IgD-negative memory B cell (primary cell): ENCODE results near the gene XXYLT1. TPM values are rescaled to one million over a fixed set of nuclear protein-coding genes. Genes with fewer than 3 reads are reported as not detected.

Source experiments
- H3K27ac Mint-ChIP-seq, 3 donors: one replicate each; pipeline ENCODE4 v1.8.0; 2020 to 2022; ENCODE audit warnings: mild to moderate bottlenecking in 3 of 3, mixed read lengths in 3 of 3, moderate library complexity in 1 of 3
- H3K27me3 Mint-ChIP-seq: one replicate; pipeline ENCODE4 v1.8.0; 2021; ENCODE audit warnings: mixed read lengths
- H3K36me3 Mint-ChIP-seq: one replicate; pipeline ENCODE4 v1.8.0; 2020; ENCODE audit warnings: mild to moderate bottlenecking, mixed read lengths
- H3K4me1 Mint-ChIP-seq, 3 donors: one replicate each; pipeline ENCODE4 v1.8.0; 2020 to 2022; ENCODE audit warnings: mixed read lengths in 3 of 3, mild to moderate bottlenecking in 1 of 3
- H3K4me3 Mint-ChIP-seq, 4 donors: one replicate each; pipeline ENCODE4 v1.8.0; 2020 to 2022; ENCODE audit warnings: mild to moderate bottlenecking in 4 of 4, mixed read lengths in 4 of 4, moderate library complexity in 3 of 4
- H3K9me3 Mint-ChIP-seq, 3 donors: one replicate each; pipeline ENCODE4 v1.8.0; 2020 to 2021; ENCODE audit warnings: mixed read lengths in 3 of 3, mild to moderate bottlenecking in 1 of 3
- polyA plus RNA-seq: library from polyadenylated mRNA; unstranded; fragments of 300-500 nt; fragmentation: Illumina TruSeq; gene quantifications from one replicate; pipeline ENCODE4 v1.2.3, GENCODE V29; 2021

XXYLT1 gene
- polyA plus RNA-seq, 1 donor from 2014 or later, result 5.2 TPM

GRCh38 chr3:195151402-195151801, 119.6 kb downstream of the XXYLT1 start:
- Mint-ChIP-seq H3K27ac (no peak overlapping the region), H3K27me3 (no peaks in the 10 kb centered on the region), H3K36me3 (no peaks in the 10 kb centered on the region), H3K9me3 (no peaks in the 10 kb centered on the region), H3K4me1 (peaks cover 59 to 70% (median 68%) of the 10 kb centered on the region in 3 donors), H3K4me3 (no peak overlapping the region)

GRCh38 chr3:195150181-195151118, 120.5 kb downstream of the XXYLT1 start:
- Mint-ChIP-seq H3K4me1 (peaks cover 59 to 70% (median 61%) of the 10 kb centered on the region in 3 donors), H3K27ac (peak overlapping the region; percentile 33 to 97 (median 41)), H3K4me3 (peak overlapping the region; percentile 58 to 92 (median 80)), H3K9me3 (no peaks in the 10 kb centered on the region), H3K36me3 (no peaks in the 10 kb centered on the region), H3K27me3 (no peaks in the 10 kb centered on the region)

- peak overlapping the region in 2 of 3 donors; percentile 33 to 97 for H3K27ac Mint-ChIP-seq
- peaks cover 55 to 67% (median 59%) of the 10 kb centered on the region in 3 donors for H3K4me1 Mint-ChIP-seq
- no peaks in the 10 kb centered on the region for H3K36me3 Mint-ChIP-seq
- H3K9me3 Mint-ChIP-seq, result no peaks in the 10 kb centered on the region
- no peaks in the 10 kb centered on the region for H3K27me3 Mint-ChIP-seq
- peak overlapping the region in 3 of 4 donors; percentile 58 to 94 (median 87) for H3K4me3 Mint-ChIP-seq
Observed at GRCh38 chr3:195149292-195150030, 121.5 kb downstream of the XXYLT1 start.

DNA sequence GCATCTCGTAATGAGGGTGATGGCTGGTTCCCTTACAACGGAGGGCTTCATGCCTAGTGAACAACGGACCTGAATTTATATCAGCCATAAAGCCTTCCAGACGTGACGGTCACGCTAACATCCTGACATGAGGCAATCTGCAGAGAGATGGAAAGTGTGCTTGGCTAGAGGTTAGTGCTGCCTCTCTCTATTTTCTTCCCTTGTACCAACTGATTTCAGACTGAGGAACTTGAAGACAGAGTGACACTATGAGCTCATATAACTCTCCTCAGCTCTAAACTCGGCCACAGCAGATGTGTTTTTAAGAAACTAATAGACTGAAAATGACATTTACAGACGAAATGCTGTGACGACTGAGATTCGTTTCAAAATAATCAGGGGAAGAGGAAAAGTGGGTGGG, 122.4 kb downstream of the XXYLT1 start:
- Mint-ChIP-seq H3K27ac (peak overlapping the region; percentile 33 to 94 (median 77)), H3K9me3 (no peaks in the 10 kb centered on the region), H3K4me3 (peak overlapping the region; percentile 58 to 94 (median 82)), H3K4me1 (peaks cover 52 to 63% (median 52%) of the 10 kb centered on the region in 3 donors), H3K27me3 (no peaks in the 10 kb centered on the region), H3K36me3 (no peaks in the 10 kb centered on the region)

GRCh38 chr3:195147649-195148080, 123.3 kb downstream of the XXYLT1 start:
- H3K9me3 Mint-ChIP-seq, result no peaks in the 10 kb centered on the region

GRCh38 chr3:195146131-195146530, 124.8 kb downstream of the XXYLT1 start:
- peak overlapping the region; percentile 10 to 93 (median 59) for H3K27ac Mint-ChIP-seq
- H3K4me1 Mint-ChIP-seq, result peaks cover 41 to 51% (median 46%) of the 10 kb centered on the region in 3 donors
- H3K27me3 Mint-ChIP-seq, result no peaks in the 10 kb centered on the region
- H3K36me3 Mint-ChIP-seq, result no peaks in the 10 kb centered on the region
- peaks cover under 1 to 2% (median 2%) of the 10 kb centered on the region in 3 donors for H3K9me3 Mint-ChIP-seq
- peak overlapping the region in 2 of 4 donors; percentile 45 to 67 for H3K4me3 Mint-ChIP-seq

More at GRCh38 chr3:195147649-195148080, 123.3 kb downstream of the XXYLT1 start:
- Mint-ChIP-seq H3K4me3 (peak overlapping the region; percentile 58 to 94 (median 82)), H3K36me3 (no peaks in the 10 kb centered on the region), H3K27me3 (no peaks in the 10 kb centered on the region), H3K27ac (peak overlapping the region; percentile 33 to 94 (median 77)), H3K4me1 (peaks cover 46 to 55% (median 47%) of the 10 kb centered on the region in 3 donors)

- Mint-ChIP-seq H3K9me3 (peaks cover 2 to 7% (median 6%) of the 10 kb centered on the region in 3 donors), H3K27me3 (no peaks in the 10 kb centered on the region), H3K27ac (peak overlapping the region in 2 of 3 donors; percentile 59 to 93), H3K4me1 (peaks cover 39 to 46% (median 43%) of the 10 kb centered on the region in 3 donors), H3K4me3 (peak overlapping the region; percentile 13 to 74 (median 53)), H3K36me3 (no peaks in the 10 kb centered on the region)
Observed at GRCh38 chr3:195145579-195145978, 125.4 kb downstream of the XXYLT1 start.

DNA sequence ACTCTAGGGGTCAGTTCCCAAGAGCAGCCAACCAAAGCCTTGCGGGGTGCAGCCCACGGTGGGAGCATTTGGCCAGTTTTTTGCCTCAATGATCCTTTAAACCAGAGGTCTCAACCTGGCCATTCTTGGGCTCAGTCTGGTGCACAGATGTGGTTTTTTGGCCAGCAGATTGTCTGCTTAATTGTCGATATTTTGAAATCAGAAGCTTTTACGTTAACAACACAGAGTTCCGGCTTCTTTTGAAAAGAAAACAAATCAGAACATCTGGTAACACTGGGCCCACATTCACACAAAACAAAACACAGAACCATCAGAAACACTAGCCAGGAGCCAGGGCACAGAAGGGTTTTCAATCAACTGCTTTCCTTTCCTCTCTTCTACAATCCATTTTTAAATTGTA, 127.7 kb downstream of the XXYLT1 start:
- no peak overlapping the region for H3K27ac Mint-ChIP-seq
- peaks cover 4 to 11% (median 9%) of the 10 kb centered on the region in 3 donors for H3K9me3 Mint-ChIP-seq
- peaks cover 18 to 33% (median 26%) of the 10 kb centered on the region in 3 donors for H3K4me1 Mint-ChIP-seq
- H3K4me3 Mint-ChIP-seq, result peak overlapping the region in 1 of 4 donors; percentile 27
- H3K27me3 Mint-ChIP-seq, result no peaks in the 10 kb centered on the region
- H3K36me3 Mint-ChIP-seq, result peaks cover 4% of the 10 kb centered on the region

- Mint-ChIP-seq H3K27ac (peak overlapping the region in 1 of 3 donors; percentile 55), H3K36me3 (peaks cover 4% of the 10 kb centered on the region), H3K4me3 (no peak overlapping the region), H3K27me3 (no peaks in the 10 kb centered on the region), H3K4me1 (peaks cover 14 to 27% (median 19%) of the 10 kb centered on the region in 3 donors), H3K9me3 (peaks cover 4 to 11% (median 9%) of the 10 kb centered on the region in 3 donors)
Observed at GRCh38 chr3:195142519-195142918, 128.4 kb downstream of the XXYLT1 start.

GRCh38 chr3:195140816-195141793, 129.9 kb downstream of the XXYLT1 start:
- H3K9me3 Mint-ChIP-seq, result peaks cover 4 to 11% (median 9%) of the 10 kb centered on the region in 3 donors
- H3K27me3 Mint-ChIP-seq, result no peaks in the 10 kb centered on the region
- peaks cover 12 to 16% (median 13%) of the 10 kb centered on the region in 3 donors for H3K4me1 Mint-ChIP-seq
- no peak overlapping the region for H3K27ac Mint-ChIP-seq
- H3K4me3 Mint-ChIP-seq, result no peak overlapping the region
- peaks cover 4% of the 10 kb centered on the region for H3K36me3 Mint-ChIP-seq

GRCh38 chr3:195140410-195140809, 130.5 kb downstream of the XXYLT1 start:
- Mint-ChIP-seq H3K27me3 (no peaks in the 10 kb centered on the region), H3K27ac (no peak overlapping the region), H3K4me1 (peaks cover 7 to 12% (median 12%) of the 10 kb centered on the region in 3 donors), H3K9me3 (peaks cover 4 to 11% (median 9%) of the 10 kb centered on the region in 3 donors), H3K36me3 (peaks cover 4% of the 10 kb centered on the region), H3K4me3 (no peak overlapping the region)

DNA sequence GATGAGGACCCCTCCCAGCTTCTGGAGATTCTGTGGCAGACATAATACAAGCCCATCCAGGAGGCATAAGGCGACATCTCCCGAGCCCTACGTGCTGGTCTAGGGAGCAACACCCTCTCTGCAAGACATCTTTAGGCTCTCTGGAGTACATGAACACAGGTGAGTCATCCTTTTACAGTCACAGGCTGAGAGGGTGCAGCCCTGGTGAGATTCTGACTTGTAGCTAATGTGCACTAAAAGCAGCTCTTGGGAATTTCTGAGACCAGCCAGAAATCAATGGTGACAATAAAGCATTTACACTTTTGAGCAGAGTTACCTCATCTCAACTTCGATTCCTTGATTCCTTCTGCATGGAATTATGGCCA, 131.1 kb downstream of the XXYLT1 start:
- H3K4me1 Mint-ChIP-seq, result peaks cover 6 to 11% (median 10%) of the 10 kb centered on the region in 3 donors
- no peaks in the 10 kb centered on the region for H3K27me3 Mint-ChIP-seq
- peak overlapping the region in 1 of 3 donors; percentile 50 for H3K27ac Mint-ChIP-seq
- no peak overlapping the region for H3K4me3 Mint-ChIP-seq
- H3K36me3 Mint-ChIP-seq, result peaks cover 4% of the 10 kb centered on the region
- H3K9me3 Mint-ChIP-seq, result peaks cover 4 to 11% (median 9%) of the 10 kb centered on the region in 3 donors

DNA sequence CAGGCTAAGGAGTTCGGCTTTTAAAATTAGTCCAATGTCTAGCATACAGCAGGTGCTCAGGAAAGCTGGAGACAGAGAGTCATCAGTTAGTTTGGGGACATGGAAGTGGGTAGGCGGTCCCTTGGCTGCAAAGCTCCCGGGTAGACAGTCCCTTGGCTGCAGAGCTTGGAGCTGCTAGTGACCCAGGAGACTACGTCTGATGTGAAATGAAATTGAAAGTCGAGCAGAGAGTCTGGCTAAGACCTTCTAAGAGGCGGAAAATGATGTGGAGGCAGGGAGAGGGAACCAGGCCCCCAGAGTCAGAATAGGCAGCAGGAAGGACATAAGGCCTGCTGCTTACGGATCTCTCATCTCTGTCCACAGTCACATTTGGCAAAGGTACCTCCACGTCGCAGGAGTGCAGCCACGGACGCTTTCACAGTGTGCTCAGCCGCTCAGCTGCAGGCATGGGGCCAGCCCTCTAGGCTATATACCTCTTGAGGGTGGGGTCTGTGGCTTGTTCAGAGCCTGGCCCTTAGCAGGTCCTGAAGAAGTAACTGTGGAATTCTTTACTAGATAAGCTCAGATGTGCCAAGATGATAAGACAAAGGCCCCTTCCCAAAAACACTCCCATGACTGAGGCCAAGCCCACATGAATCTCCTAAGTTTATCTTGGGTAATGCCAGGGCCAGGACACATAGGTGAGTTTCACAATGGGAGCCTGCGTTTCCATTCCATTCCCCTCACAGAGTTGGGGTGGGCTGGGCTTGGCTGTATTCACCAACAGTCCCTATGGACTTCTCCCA, 131.7 kb downstream of the XXYLT1 start:
- peaks cover under 1 to 6% (median 6%) of the 10 kb centered on the region in 3 donors for H3K4me1 Mint-ChIP-seq
- peaks cover 4 to 11% (median 9%) of the 10 kb centered on the region in 3 donors for H3K9me3 Mint-ChIP-seq
- H3K4me3 Mint-ChIP-seq, result peak overlapping the region in 3 of 4 donors; percentile 49 to 91 (median 78)
- H3K27me3 Mint-ChIP-seq, result no peaks in the 10 kb centered on the region
- H3K36me3 Mint-ChIP-seq, result peaks cover 4% of the 10 kb centered on the region
- H3K27ac Mint-ChIP-seq, result peak overlapping the region in 2 of 3 donors; percentile 50 to 60
